ENCODE results near the gene ZNF254. TPM values are rescaled to one million over a fixed set of nuclear protein-coding genes. Genes with fewer than 3 reads are reported as not detected.
"Not testable (repeated sequence)": the region's sequence is repeated elsewhere in the genome, so short reads cannot be mapped to it uniquely, and the experiment has no call there.

ZNF254 gene
- total RNA-seq, 1 donor from 2014 or later: 7.8 TPM

GRCh38 chr19:24075530-24075929, 11.5 kb upstream of the ZNF254 start:
- H3K4me1 Mint-ChIP-seq (ENCODE audit: low read depth); H3K4me3 Mint-ChIP-seq; intact Hi-C loops (cut with micrococcal nuclease); DNase-seq (ENCODE audit: low spot score); H3K27me3 Mint-ChIP-seq (ENCODE audit: insufficient read depth); H3K27ac Mint-ChIP-seq: not testable (repeated sequence)
- peaks cover 35% of the 10 kb centered on the region for H3K36me3 Mint-ChIP-seq (ENCODE audit: low read depth)
- peaks cover 32% of the 10 kb centered on the region for H3K9me3 Mint-ChIP-seq

- no peak for DNase-seq (ENCODE audit: low spot score)
- intact Hi-C loops (cut with micrococcal nuclease): no loop called here
- Mint-ChIP-seq H3K4me1 (ENCODE audit: low read depth) (no peaks in the 10 kb centered on the region), H3K27ac (no peak overlapping the region), H3K36me3 (ENCODE audit: low read depth) (peaks cover 29% of the 10 kb centered on the region), H3K9me3 (peaks cover 39% of the 10 kb centered on the region), H3K4me3 (no peak overlapping the region), H3K27me3 (ENCODE audit: insufficient read depth) (no peaks in the 10 kb centered on the region)
Observed at GRCh38 chr19:24078680-24079079, 8.3 kb upstream of the ZNF254 start.

- H3K27me3 Mint-ChIP-seq (ENCODE audit: insufficient read depth): no peaks in the 10 kb centered on the region
- peaks cover 24% of the 10 kb centered on the region for H3K9me3 Mint-ChIP-seq
- H3K36me3 Mint-ChIP-seq (ENCODE audit: low read depth): peaks cover 16% of the 10 kb centered on the region
- no peaks in the 10 kb centered on the region for H3K4me1 Mint-ChIP-seq (ENCODE audit: low read depth)
- DNase-seq (ENCODE audit: low spot score): no peak
- H3K4me3 Mint-ChIP-seq: no peak overlapping the region
- intact Hi-C loops (cut with micrococcal nuclease): no loop called here
- H3K27ac Mint-ChIP-seq: no peak overlapping the region
Observed at GRCh38 chr19:24081056-24081455, 5.9 kb upstream of the ZNF254 start.

DNA sequence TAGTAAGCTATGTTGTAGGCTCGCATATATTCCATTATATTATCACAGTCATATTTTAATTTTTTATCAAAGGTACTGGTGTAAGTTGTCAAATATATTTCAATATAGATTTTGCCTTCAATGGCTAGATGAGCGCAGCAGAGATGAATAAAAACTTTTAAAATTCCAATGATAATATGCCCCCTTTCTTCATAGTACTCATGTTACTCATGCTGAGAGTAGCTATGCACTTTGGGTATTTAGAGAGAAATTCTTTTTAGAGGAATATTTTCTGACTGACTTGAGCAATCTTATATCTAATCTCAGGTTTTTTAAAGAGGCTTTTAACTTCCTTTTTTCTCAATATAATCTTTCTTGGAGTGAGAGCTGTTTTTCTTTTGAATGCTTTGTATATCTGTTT, 11.4 kb downstream of the ZNF254 start:
- peaks cover 4% of the 10 kb centered on the region for H3K4me1 Mint-ChIP-seq (ENCODE audit: low read depth)
- H3K4me3 Mint-ChIP-seq: no peak overlapping the region
- DNase-seq (ENCODE audit: low spot score): no peak
- H3K9me3 Mint-ChIP-seq: peaks cover 35% of the 10 kb centered on the region
- peaks cover 28% of the 10 kb centered on the region for H3K36me3 Mint-ChIP-seq (ENCODE audit: low read depth)
- intact Hi-C loops (cut with micrococcal nuclease): no loop called here
- no peaks in the 10 kb centered on the region for H3K27me3 Mint-ChIP-seq (ENCODE audit: insufficient read depth)
- no peak overlapping the region for H3K27ac Mint-ChIP-seq

- Mint-ChIP-seq H3K27ac (no peak overlapping the region), H3K4me3 (no peak overlapping the region), H3K36me3 (ENCODE audit: low read depth) (peaks cover 31% of the 10 kb centered on the region), H3K27me3 (ENCODE audit: insufficient read depth) (no peaks in the 10 kb centered on the region), H3K9me3 (peaks cover 40% of the 10 kb centered on the region), H3K4me1 (ENCODE audit: low read depth) (no peaks in the 10 kb centered on the region)
- intact Hi-C loops (cut with micrococcal nuclease): no loop called here
- no peak for DNase-seq (ENCODE audit: low spot score)
Observed at GRCh38 chr19:24099829-24100228, 12.8 kb downstream of the ZNF254 start.

- peaks cover 30% of the 10 kb centered on the region for H3K36me3 Mint-ChIP-seq (ENCODE audit: low read depth)
- H3K4me3 Mint-ChIP-seq; H3K27me3 Mint-ChIP-seq (ENCODE audit: insufficient read depth); intact Hi-C loops (cut with micrococcal nuclease); H3K27ac Mint-ChIP-seq; H3K4me1 Mint-ChIP-seq (ENCODE audit: low read depth); DNase-seq (ENCODE audit: low spot score): not testable (repeated sequence)
- peaks cover 39% of the 10 kb centered on the region for H3K9me3 Mint-ChIP-seq
Observed at GRCh38 chr19:24100597-24100996, 13.6 kb downstream of the ZNF254 start.

DNA sequence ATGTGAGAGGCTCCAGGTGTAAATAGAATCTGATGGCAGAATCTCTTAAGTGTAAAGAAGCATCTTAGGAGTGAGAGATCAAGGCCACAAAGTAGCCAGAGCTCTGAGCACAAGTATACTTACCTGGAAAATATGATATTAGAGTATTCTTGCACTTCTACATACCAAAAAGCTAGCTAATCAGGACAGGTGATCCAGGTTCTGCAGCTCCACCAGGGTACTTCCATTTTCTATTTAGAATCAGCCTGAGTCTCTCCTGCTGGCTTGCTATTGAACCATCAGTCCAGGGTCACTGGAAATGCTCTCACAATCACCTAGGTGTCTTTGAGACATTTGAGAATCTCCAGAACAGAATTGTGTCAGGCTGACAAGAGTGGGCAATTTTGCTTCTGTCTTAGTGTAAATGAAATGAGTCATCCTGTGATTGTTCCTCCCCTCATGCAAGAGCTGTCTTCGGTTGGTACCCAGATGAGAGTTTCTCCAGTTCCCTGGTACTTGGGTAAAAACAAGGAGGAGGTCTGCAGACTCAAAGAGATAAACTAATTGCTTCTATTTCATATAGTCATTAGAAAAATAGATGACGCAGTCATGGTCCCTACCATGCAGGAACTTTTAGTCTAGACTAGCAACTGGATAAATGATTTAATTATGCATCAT, 14.6 kb downstream of the ZNF254 start:
- no peaks in the 10 kb centered on the region for H3K27me3 Mint-ChIP-seq (ENCODE audit: insufficient read depth)
- no peak overlapping the region for H3K4me3 Mint-ChIP-seq
- H3K4me1 Mint-ChIP-seq (ENCODE audit: low read depth): no peaks in the 10 kb centered on the region
- H3K36me3 Mint-ChIP-seq (ENCODE audit: low read depth): peaks cover 33% of the 10 kb centered on the region
- H3K9me3 Mint-ChIP-seq: peaks cover 36% of the 10 kb centered on the region
- no peak overlapping the region for H3K27ac Mint-ChIP-seq
- DNase-seq (ENCODE audit: low spot score): no peak
- intact Hi-C loops (cut with micrococcal nuclease): no loop called here

- Mint-ChIP-seq H3K27me3 (ENCODE audit: insufficient read depth) (no peaks in the 10 kb centered on the region), H3K36me3 (ENCODE audit: low read depth) (peaks cover 26% of the 10 kb centered on the region), H3K27ac (no peak overlapping the region), H3K9me3 (peaks cover 81% of the 10 kb centered on the region), H3K4me3 (no peak overlapping the region), H3K4me1 (ENCODE audit: low read depth) (no peaks in the 10 kb centered on the region)
- DNase-seq (ENCODE audit: low spot score): no peak
- intact Hi-C loops (cut with micrococcal nuclease): no loop called here
Observed at GRCh38 chr19:24127601-24128000, 40.6 kb downstream of the ZNF254 start.

- Mint-ChIP-seq H3K27me3 (ENCODE audit: insufficient read depth) (no peaks in the 10 kb centered on the region), H3K4me3 (no peak overlapping the region), H3K4me1 (ENCODE audit: low read depth) (no peaks in the 10 kb centered on the region), H3K27ac (no peak overlapping the region), H3K9me3 (peaks cover 70% of the 10 kb centered on the region), H3K36me3 (ENCODE audit: low read depth) (peaks cover 13% of the 10 kb centered on the region)
- intact Hi-C loops (cut with micrococcal nuclease): no loop called here
- DNase-seq (ENCODE audit: low spot score): no peak
Observed at GRCh38 chr19:24140099-24140498, 53.1 kb downstream of the ZNF254 start.

DNA sequence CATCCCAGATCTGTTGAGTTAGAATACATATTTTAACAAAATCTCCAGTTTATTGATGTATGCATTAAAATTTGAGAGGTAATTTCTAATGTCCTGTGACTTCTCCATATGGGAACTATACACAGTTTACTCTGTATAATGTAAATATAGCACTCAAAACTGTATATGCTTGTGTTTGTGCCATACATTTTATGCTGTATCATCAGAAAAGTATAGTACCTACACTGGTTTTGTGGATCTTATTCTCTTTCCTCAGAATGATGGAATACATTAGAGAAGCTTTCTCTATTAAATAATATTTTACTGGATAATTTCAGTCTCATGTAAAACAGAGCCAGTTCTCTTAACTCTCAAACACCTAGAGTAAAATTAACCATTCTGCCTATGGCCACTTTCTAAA, 53.6 kb downstream of the ZNF254 start:
- Mint-ChIP-seq H3K27me3 (ENCODE audit: insufficient read depth) (no peaks in the 10 kb centered on the region), H3K36me3 (ENCODE audit: low read depth) (peaks cover 13% of the 10 kb centered on the region), H3K9me3 (peaks cover 68% of the 10 kb centered on the region), H3K4me1 (ENCODE audit: low read depth) (no peaks in the 10 kb centered on the region), H3K4me3 (no peak overlapping the region), H3K27ac (no peak overlapping the region)
- intact Hi-C loops (cut with micrococcal nuclease): no loop called here
- no peak for DNase-seq (ENCODE audit: low spot score)

- Mint-ChIP-seq H3K4me3 (no peak overlapping the region), H3K4me1 (ENCODE audit: low read depth) (no peaks in the 10 kb centered on the region), H3K27me3 (ENCODE audit: insufficient read depth) (no peaks in the 10 kb centered on the region), H3K36me3 (ENCODE audit: low read depth) (peaks cover 7% of the 10 kb centered on the region), H3K27ac (no peak overlapping the region), H3K9me3 (peaks cover 65% of the 10 kb centered on the region)
- DNase-seq (ENCODE audit: low spot score): no peak
- intact Hi-C loops (cut with micrococcal nuclease): no loop called here
Observed at GRCh38 chr19:24141612-24142011, 54.6 kb downstream of the ZNF254 start.

GRCh38 chr19:24142771-24143170, 55.8 kb downstream of the ZNF254 start:
- no peaks in the 10 kb centered on the region for H3K4me1 Mint-ChIP-seq (ENCODE audit: low read depth)
- H3K27me3 Mint-ChIP-seq (ENCODE audit: insufficient read depth): no peaks in the 10 kb centered on the region
- H3K27ac Mint-ChIP-seq: no peak overlapping the region
- peaks cover 63% of the 10 kb centered on the region for H3K9me3 Mint-ChIP-seq
- intact Hi-C loops (cut with micrococcal nuclease): no loop called here
- H3K4me3 Mint-ChIP-seq: no peak overlapping the region
- peaks cover 3% of the 10 kb centered on the region for H3K36me3 Mint-ChIP-seq (ENCODE audit: low read depth)
- DNase-seq (ENCODE audit: low spot score): no peak

GRCh38 chr19:24159707-24160106, 72.7 kb downstream of the ZNF254 start:
- H3K36me3 Mint-ChIP-seq (ENCODE audit: low read depth): no peaks in the 10 kb centered on the region
- no peak overlapping the region for H3K27ac Mint-ChIP-seq
- H3K4me3 Mint-ChIP-seq: no peak overlapping the region
- intact Hi-C loops (cut with micrococcal nuclease): no loop called here
- peaks cover 68% of the 10 kb centered on the region for H3K9me3 Mint-ChIP-seq
- no peak for DNase-seq (ENCODE audit: low spot score)
- H3K4me1 Mint-ChIP-seq (ENCODE audit: low read depth): no peaks in the 10 kb centered on the region
- H3K27me3 Mint-ChIP-seq (ENCODE audit: insufficient read depth): no peaks in the 10 kb centered on the region

DNA sequence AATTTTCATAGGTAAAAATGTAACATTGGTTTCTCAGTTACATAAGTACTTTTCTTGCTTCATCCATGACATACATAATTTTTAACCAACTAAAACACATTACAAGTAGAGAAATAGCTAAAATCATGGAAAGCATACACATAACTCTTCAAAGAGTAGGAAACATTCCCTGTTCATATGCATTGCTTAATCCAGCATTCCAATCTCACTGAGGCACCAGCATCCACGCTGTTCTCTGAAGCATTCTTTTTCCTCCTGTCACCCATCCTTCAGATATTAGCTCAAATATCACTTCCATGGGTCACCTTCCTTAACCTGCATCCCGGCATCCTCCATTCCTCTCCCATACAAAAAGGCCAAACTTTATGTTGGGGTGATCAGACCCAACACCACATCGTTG, 79.1 kb downstream of the ZNF254 start:
- Mint-ChIP-seq H3K4me1 (ENCODE audit: low read depth) (no peaks in the 10 kb centered on the region), H3K36me3 (ENCODE audit: low read depth) (no peaks in the 10 kb centered on the region), H3K4me3 (no peak overlapping the region), H3K27me3 (ENCODE audit: insufficient read depth) (no peaks in the 10 kb centered on the region), H3K9me3 (peaks cover 80% of the 10 kb centered on the region), H3K27ac (no peak overlapping the region)
- DNase-seq (ENCODE audit: low spot score): no peak
- intact Hi-C loops (cut with micrococcal nuclease): no loop called here

All from activated T-helper 1 cell treated with anti-CD3 and anti-CD28 coated beads, Interleukin-12 subunit alpha, Interleukin-12 subunit beta, Interleukin-2, Interleukin-4 antibody, amounts not matched to agents 30 ng/mL and 10 ng/mL and 1 ng/mL, durations not matched to agents 14 hours and 24 hours and 36 hours (primary cell).